H1 (cell line): ENCODE results near the gene ZMIZ1. TPM values are rescaled to one million over a fixed set of nuclear protein-coding genes. Genes with fewer than 3 reads are reported as not detected.

Experiments used
- CTCF ChIA-PET: fragments of 300-600 bp; sonication (Branson Sonifier 250); formaldehyde crosslinking; loops from one replicate; lab custom pipeline; 2021; ENCODE audit not compliant: partially characterized antibody; lab: Charles Lee
- POLR2A ChIA-PET: fragments of 300-600 bp; sonication (Branson Sonifier 250); formaldehyde crosslinking; loops from one replicate; lab custom pipeline; 2021; ENCODE audit warnings: inconsistent platforms; ENCODE audit not compliant: partially characterized antibody; lab: Charles Lee
- DNase-seq, 2 experiments: peaks; one replicate each; pipeline versions ENCODE4 v3.0.0 to v3.0.0-alpha.2; 2010 to 2022; ENCODE audit warnings: low spot score in 2 of 2, low read depth in 1 of 2, mixed read lengths in 1 of 2
- FAIRE-seq: peaks from 2 replicates; lab custom pipeline; 2011; peaks lifted over from hg19 to GRCh38; lab: Jason Lieb, UNC
- H2AFZ ChIP-seq: 2 replicates; pipeline ENCODE4 v1.8.1; 2012; ENCODE audit warnings: low read length, inconsistent platforms
- H2AK5ac ChIP-seq: 2 replicates; pipeline ENCODE4 v1.6.1; 2013; ENCODE audit warnings: low read depth, low read length
- H2BK120ac ChIP-seq: replicated peaks from 2 replicates; pipeline ENCODE3; 2013; ENCODE audit warnings: low read depth, low read length, inconsistent platforms
- H2BK12ac ChIP-seq: 2 replicates; pipeline ENCODE4 v1.6.1; 2013; ENCODE audit warnings: low read depth, low read length
- H2BK15ac ChIP-seq: 2 replicates; pipeline ENCODE4 v1.6.1; 2013; ENCODE audit warnings: low read length
- H2BK20ac ChIP-seq: 2 replicates; pipeline ENCODE4 v1.6.1; 2013; ENCODE audit warnings: low read length
- H2BK5ac ChIP-seq: 2 replicates; pipeline ENCODE4 v1.6.1; 2013; ENCODE audit warnings: low read depth, low read length
- H3K14ac ChIP-seq: 2 replicates; pipeline ENCODE4 v1.6.1; 2013; ENCODE audit warnings: inconsistent platforms; ENCODE audit not compliant: insufficient read length
- H3K18ac ChIP-seq: 2 replicates; pipeline ENCODE4 v1.6.1; 2013; ENCODE audit warnings: low read length; ENCODE audit errors: extremely low read depth
- H3K23ac ChIP-seq: 2 replicates; pipeline ENCODE4 v1.6.1; 2013; ENCODE audit warnings: inconsistent platforms; ENCODE audit not compliant: insufficient read length
- H3K23me2 ChIP-seq: 2 replicates; pipeline ENCODE4 v1.6.1; 2013; ENCODE audit warnings: low read depth, low read length
- H3K27ac ChIP-seq: 2 replicates; pipeline ENCODE4 v1.6.1; 2011; ENCODE audit warnings: low read depth, low read length, inconsistent platforms
- H3K27me3 ChIP-seq, 4 experiments: replicated peaks in 1 of 4; 1 replicate in 1 of 4; 2 replicates in 3 of 4; pipeline versions ENCODE4 v1.6.1 to v1.8.1; 2011 to 2013; ENCODE audit warnings: low read length in 3 of 4, mild to moderate bottlenecking in 3 of 4, inconsistent platforms in 2 of 4, mixed read lengths in 2 of 4, moderate library complexity in 1 of 4; ENCODE audit not compliant: control insufficient read depth in 3 of 4, insufficient read depth in 3 of 4; ENCODE audit errors: extremely low read depth in 1 of 4
- H3K36me3 ChIP-seq, 4 experiments: 2 replicates each; pipeline versions ENCODE4 v1.6.1 to v1.8.1; 2011 to 2013; ENCODE audit warnings: mild to moderate bottlenecking in 4 of 4, low read length in 3 of 4, moderate library complexity in 2 of 4, control low read depth in 1 of 4, inconsistent platforms in 1 of 4; ENCODE audit not compliant: insufficient read depth in 4 of 4, control insufficient read depth in 2 of 4
- H3K4ac ChIP-seq: replicated peaks from 2 replicates; pipeline ENCODE3; 2013; ENCODE audit warnings: low read length, low read depth, mixed read lengths, inconsistent platforms; ENCODE audit not compliant: insufficient read length
- H3K4me1 ChIP-seq, 4 experiments: replicated peaks in 1 of 4; 1 replicate in 1 of 4; 2 replicates in 3 of 4; pipeline versions ENCODE4 v1.6.1 to v1.8.1; 2011 to 2013; ENCODE audit warnings: low read length in 3 of 4, inconsistent platforms in 2 of 4, mixed read lengths in 1 of 4; ENCODE audit not compliant: insufficient read depth in 4 of 4, control insufficient read depth in 3 of 4
- H3K4me2 ChIP-seq, 2 experiments: 2 replicates each; pipeline versions ENCODE4 v1.6.1 to v1.8.1; 2011 to 2013; ENCODE audit warnings: low read depth in 2 of 2, low read length in 2 of 2, control low read depth in 1 of 2, inconsistent platforms in 1 of 2, mild to moderate bottlenecking in 1 of 2; ENCODE audit not compliant: insufficient read depth in 1 of 2
- H3K4me3 ChIP-seq, 4 experiments: fragments of 200-600, 300-600 bp in 1 of 4; sonication (generic), shearing (Covaris generic), sonication (Bioruptor Twin) in 1 of 4; 2 replicates each; pipeline versions ENCODE4 v1.5.1 to v1.8.1; 2011 to 2016; ENCODE audit warnings: low read length in 4 of 4, low read depth in 3 of 4, control low read depth in 2 of 4, inconsistent platforms in 2 of 4, mild to moderate bottlenecking in 2 of 4, mixed read lengths in 1 of 4, moderate library complexity in 1 of 4; ENCODE audit not compliant: insufficient read depth in 2 of 4; ENCODE audit errors: extremely low read depth in 1 of 4
- H3K56ac ChIP-seq: replicated peaks from 2 replicates; pipeline ENCODE3; 2013; ENCODE audit warnings: low read depth, mild to moderate bottlenecking, mixed read lengths, low read length, inconsistent platforms; ENCODE audit not compliant: insufficient read length
- H3K79me1 ChIP-seq: 2 replicates; pipeline ENCODE4 v1.6.1; 2013; ENCODE audit warnings: low read depth, low read length, control low read depth
- H3K79me2 ChIP-seq, 2 experiments: 2 replicates each; pipeline versions ENCODE4 v1.6.1 to v1.8.1; 2012 to 2013; ENCODE audit warnings: low read length in 2 of 2, mild to moderate bottlenecking in 2 of 2, inconsistent platforms in 1 of 2; ENCODE audit not compliant: insufficient read depth in 2 of 2, control insufficient read depth in 1 of 2
- H3K9ac ChIP-seq, 4 experiments: replicated peaks in 1 of 4; 1 replicate in 1 of 4; 2 replicates in 3 of 4; pipeline versions ENCODE4 v1.6.1 to v1.8.1; 2011 to 2013; ENCODE audit warnings: low read depth in 3 of 4, low read length in 3 of 4, control low read depth in 2 of 4, mild to moderate bottlenecking in 2 of 4, moderate library complexity in 2 of 4, inconsistent platforms in 1 of 4; ENCODE audit errors: extremely low read depth in 1 of 4
- H3K9me3 ChIP-seq, 2 experiments: 2 replicates each; pipeline versions ENCODE4 v1.6.1 to v1.8.1; 2012 to 2013; ENCODE audit warnings: mild to moderate bottlenecking in 2 of 2, moderate library complexity in 2 of 2, control low read depth in 1 of 2, inconsistent platforms in 1 of 2, low read depth in 1 of 2, low read length in 1 of 2, mixed read lengths in 1 of 2; ENCODE audit not compliant: insufficient read depth in 2 of 2
- H4K20me1 ChIP-seq, 2 experiments: replicated peaks in 1 of 2; 2 replicates each; pipeline versions ENCODE3 to v1.8.1; 2011 to 2013; ENCODE audit warnings: inconsistent platforms in 2 of 2, low read length in 2 of 2, mild to moderate bottlenecking in 1 of 2; ENCODE audit not compliant: insufficient read depth in 2 of 2, control insufficient read depth in 1 of 2
- H4K5ac ChIP-seq: 2 replicates; pipeline ENCODE4 v1.6.1; 2013; ENCODE audit warnings: low read length, low read depth, mixed read lengths, inconsistent platforms; ENCODE audit not compliant: insufficient read length
- H4K8ac ChIP-seq: 2 replicates; pipeline ENCODE4 v1.8.0; 2013; ENCODE audit warnings: mild to moderate bottlenecking, moderate library complexity, low read length, inconsistent platforms; ENCODE audit not compliant: insufficient read depth; ENCODE audit errors: extremely low read depth
- H4K91ac ChIP-seq: replicated peaks from 2 replicates; pipeline ENCODE3; 2013; ENCODE audit warnings: low read length, mixed read lengths, inconsistent platforms; ENCODE audit not compliant: insufficient read length
- CHD2 ChIP-seq: IDR thresholded peaks from 2 replicates; pipeline ENCODE4 v1.6.1; 2012; ENCODE audit warnings: low read length, improper control_type of control experiment
- E2F6 ChIP-seq: IDR thresholded peaks from 2 replicates; pipeline ENCODE4 v1.6.1; 2012; ENCODE audit warnings: inconsistent platforms
- MAFK ChIP-seq: IDR thresholded peaks from 2 replicates; pipeline ENCODE4 v1.6.1; 2012; ENCODE audit warnings: low read depth, mild to moderate bottlenecking, improper control_type of control experiment, low read length
- PHF8 ChIP-seq: fragments of 200-600 bp; sonication (generic); conservative IDR thresholded peaks from 2 replicates; pipeline ENCODE4 v1.7.1; 2012; ENCODE audit warnings: low read depth, mild to moderate bottlenecking, inconsistent platforms, low read length, moderate library complexity
- SP2 ChIP-seq: IDR thresholded peaks from 2 replicates; pipeline ENCODE4 v1.6.1; 2012; ENCODE audit warnings: mild to moderate bottlenecking, low read length, inconsistent platforms
- TAF7 ChIP-seq: optimal IDR thresholded peaks from 2 replicates; pipeline ENCODE3; 2011; ENCODE audit warnings: low read depth, mild to moderate bottlenecking, inconsistent platforms, low read length, moderate library complexity, borderline replicate concordance
- TBP ChIP-seq: IDR thresholded peaks from 2 replicates; pipeline ENCODE4 v1.6.1; 2011; ENCODE audit warnings: low read depth, low read length, improper control_type of control experiment
- WGBS, 2 experiments: shearing (Covaris generic) in 1 of 2; methylation state at CpG; one replicate each; pipeline versions ENCODE4 v1.1.6 to v1.1.7; 2013 to 2015; ENCODE audit warnings: low lambda C conversion rate in 2 of 2, mixed read lengths in 2 of 2, inconsistent platforms in 1 of 2, low coverage in 1 of 2, missing lambda C conversion rate in 1 of 2; ENCODE audit not compliant: insufficient replicate concordance in 2 of 2, insufficient coverage in 1 of 2, insufficient read length in 1 of 2; ENCODE audit errors: extremely low coverage in 1 of 2, missing lambda C conversion rate in 1 of 2; 5-methylcytosine and 5-hydroxymethylcytosine counted together
- polyA plus RNA-seq, 7 experiments: library from polyadenylated mRNA; depleted of rRNA in 3 of 7; stranded (reverse) in 5 of 7; unstranded in 2 of 7; fragments of >200 nt in 5 of 7; fragments of 200-250 nt in 2 of 7; gene quantifications; 1 replicate in 5 of 7; 2 replicates in 1 of 7; 4 replicates in 1 of 7; pipeline versions ENCODE4 v1.2.1 to v1.2.3, GENCODE V29; 2011 to 2013; ENCODE audit warnings: missing spikeins in 2 of 7, mixed read lengths in 2 of 7
- total RNA-seq: library from RNA; stranded (reverse); fragmentation: NEBNext Ultra II Directional; extraction: Animal tissue kit (Norgen Biotek cat#: 25700); gene quantifications from 2 replicates; pipeline ENCODE4 v1.2.1, GENCODE V29; 2021

The ZMIZ1 gene
- total and polyA plus RNA-seq, 2 of the 8 experiments (the other 6 are each of a cell fraction or from before 2014, with no cell fraction given) = 8.1 to 28.0 TPM

- H2BK20ac ChIP-seq = no peak overlapping the region
- H2BK120ac ChIP-seq = no peak overlapping the region
- peaks cover 0 to 19% (median 7%) of the 10 kb centered on the region in 4 experiments; a peak in 6 of 8 replicates for H3K36me3 ChIP-seq
- peaks cover 3% of the 10 kb centered on the region; the same call in 1 of the 2 replicates for H3K23me2 ChIP-seq
- no peak overlapping the region for H4K8ac ChIP-seq
- H3K79me1 ChIP-seq = no peaks in the 10 kb centered on the region; the same call in 1 of the 2 replicates
- H3K27ac ChIP-seq = no peak overlapping the region
- H2BK5ac ChIP-seq = no peak overlapping the region
- H3K18ac ChIP-seq = no peak overlapping the region
- no peak overlapping the region for H3K56ac ChIP-seq
- CTCF ChIA-PET = interaction anchor here (5.1 kb wide), 1 partner anchor 11 kb away, joined by 37 read pairs; no protein-coding TSS in a partner anchor
- 98% methylated on average over 4 of the region's 4 CpGs; no CpG with 5 or more reads in 1 of the 2 experiments for WGBS, 2 experiments
- no peak overlapping the region for H4K91ac ChIP-seq
- no peak overlapping the region for H3K9ac ChIP-seq
- no peak overlapping the region for H2BK12ac ChIP-seq
- peaks cover 10 to 19% of the 10 kb centered on the region in 2 experiments for H4K20me1 ChIP-seq
- no peak overlapping the region for H2BK15ac ChIP-seq
- no peak for TF ChIP-seq PHF8
- TF ChIP-seq E2F6 = no peak
- TF ChIP-seq SP2 = no peak
- no peak for TF ChIP-seq MAFK
- TF ChIP-seq CHD2 = no peak
- TF ChIP-seq TBP = no peak
- no peak for TF ChIP-seq TAF7
- H3K79me2 ChIP-seq = no peaks in the 10 kb centered on the region
- FAIRE-seq = no peak
- no peak overlapping the region for H2AFZ ChIP-seq
- no peaks in the 10 kb centered on the region for H3K27me3 ChIP-seq
- no peak overlapping the region for H3K14ac ChIP-seq
- POLR2A ChIA-PET = no interaction called here
- H3K23ac ChIP-seq = no peak overlapping the region
- H3K4me2 ChIP-seq = no peak overlapping the region
- H3K9me3 ChIP-seq = no peaks in the 10 kb centered on the region
- no peak overlapping the region for H4K5ac ChIP-seq
- no peak overlapping the region for H2AK5ac ChIP-seq
- DNase-seq = no peak
- H3K4ac ChIP-seq = no peak overlapping the region
- no peaks in the 10 kb centered on the region for H3K4me1 ChIP-seq
- no peak overlapping the region for H3K4me3 ChIP-seq
Measured at GRCh38 chr10:79207096-79207357, 138.3 kb downstream of the ZMIZ1 start.
